Measurements from ENCODE around the gene ZRANB3.

GRCh38 chr2:135208016-135208415, 323.0 kb downstream of the ZRANB3 start:
- TF ChIP-seq CTCF (IDR thresholded peaks at IDR 0.05; ENCODE audit: insufficient read depth, low read depth, low read length), result no peak
- TF ChIP-seq EZH2 (IDR thresholded peaks at IDR 0.05; ENCODE audit: insufficient read depth, low read length), result no peak
